GM12878 (cell line): ENCODE data around the gene NCBP2. TPM values are rescaled to one million over a fixed set of nuclear protein-coding genes. Genes with fewer than 3 reads are reported as not detected.

ENCODE experiments used
- ATAC-seq: fragments of 200-7000 bp; cut with Tn5 transposase; 3 replicates; pipeline ENCODE4 v1.9.1; 2020; ENCODE audit warnings: mild to moderate bottlenecking, moderate library complexity
- BruUV-seq: library from RNA; stranded (reverse); fragments of 400-500 nt; replicated peaks from 2 replicates; lab custom pipeline; 2021; lab: Mats Ljungman, UMichigan
- CTCF ChIA-PET: fragments of 300-600 bp; sonication (Branson Sonifier 250); formaldehyde crosslinking; extraction: SDS; loops from one replicate; lab custom pipeline; 2021; ENCODE audit warnings: inconsistent platforms; lab: Yijun Ruan, JAX
- POLR2A ChIA-PET: fragments of 350-600 bp; formaldehyde crosslinking; extraction: SDS; loops from one replicate; lab custom pipeline; 2021; ENCODE audit warnings: inconsistent platforms; lab: Charles Lee
- RAD21 ChIA-PET: fragments of 300-600 bp; sonication (Branson Sonifier 250); formaldehyde crosslinking; loops from one replicate; lab custom pipeline; 2023; ENCODE audit warnings: antibody characterized with exemption; ENCODE audit not compliant: unreplicated experiment; lab: Charles Lee
- SMC1A ChIA-PET: fragments of 300-600 bp; sonication (Branson Sonifier 250); formaldehyde crosslinking; loops from one replicate; lab custom pipeline; 2023; ENCODE audit not compliant: unreplicated experiment, uncharacterized antibody; lab: Charles Lee
- DNase-seq: peaks from one replicate; pipeline ENCODE4 v3.0.0-alpha.2; 2011; ENCODE audit warnings: low read depth, low spot score
- FAIRE-seq: peaks from 3 replicates; lab custom pipeline; 2011; peaks lifted over from hg19 to GRCh38; lab: Jason Lieb, UNC
- H2AFZ ChIP-seq: 2 replicates; pipeline ENCODE4 v1.6.0; 2011; ENCODE audit warnings: low read depth, low read length, control low read depth; ENCODE audit not compliant: control insufficient read depth
- H3K27ac ChIP-seq: 2 replicates; pipeline ENCODE4 v1.5.1; 2011; ENCODE audit warnings: control low read depth; ENCODE audit not compliant: control insufficient read depth, insufficient read depth
- H3K27me3 ChIP-seq, 2 experiments: replicated peaks in 1 of 2; 2 replicates each; pipeline versions ENCODE4 v1.6.0 to v1.6.1; 2011; ENCODE audit warnings: low read length in 1 of 2; ENCODE audit not compliant: control insufficient read depth in 2 of 2, insufficient read depth in 2 of 2
- H3K36me3 ChIP-seq, 2 experiments: 2 replicates each; pipeline ENCODE4 v1.5.1; 2011; ENCODE audit warnings: low read length in 1 of 2; ENCODE audit not compliant: control insufficient read depth in 2 of 2, insufficient read depth in 2 of 2
- H3K4me1 ChIP-seq: 2 replicates; pipeline ENCODE4 v1.6.1; 2011; ENCODE audit warnings: mild to moderate bottlenecking, low read length, moderate library complexity, mixed read lengths; ENCODE audit not compliant: control insufficient read depth, insufficient read depth
- H3K4me2 ChIP-seq: 2 replicates; pipeline ENCODE4 v1.6.0; 2011; ENCODE audit warnings: control low read depth; ENCODE audit not compliant: control insufficient read depth, insufficient read depth
- H3K4me3 ChIP-seq: fragments of 200-600 bp; sonication (generic); 2 replicates; pipeline ENCODE4 v1.5.1; 2016
- H3K79me2 ChIP-seq: 2 replicates; pipeline ENCODE4 v1.6.0; 2011; ENCODE audit warnings: low read length; ENCODE audit not compliant: control insufficient read depth, insufficient read depth
- H3K9ac ChIP-seq: 2 replicates; pipeline ENCODE4 v1.8.0; 2011; ENCODE audit warnings: low read length, control low read depth, mixed read lengths; ENCODE audit not compliant: control insufficient read depth, insufficient read depth
- H3K9me3 ChIP-seq: replicated peaks from 3 replicates; pipeline ENCODE4 v1.5.1; 2011; ENCODE audit warnings: mild to moderate bottlenecking, low read length; ENCODE audit not compliant: control insufficient read depth, insufficient read depth
- H4K20me1 ChIP-seq: 2 replicates; pipeline ENCODE4 v1.6.0; 2011; ENCODE audit not compliant: control insufficient read depth, insufficient read depth
- BHLHE40 ChIP-seq, 2 experiments: fragments of 450-650 bp in 1 of 2; IDR thresholded peaks; 2 replicates each; pipeline ENCODE4 v1.6.1; 2011 to 2017; ENCODE audit warnings: low read depth in 2 of 2, borderline replicate concordance in 1 of 2, improper control_type of control experiment in 1 of 2, low read length in 1 of 2, mild to moderate bottlenecking in 1 of 2
- EP300 ChIP-seq, 2 experiments: fragments of 150-350 bp in 1 of 2; IDR thresholded peaks; 2 replicates each; pipeline ENCODE4 v1.6.1; 2011 to 2012; ENCODE audit warnings: low read depth in 2 of 2, low read length in 2 of 2, borderline replicate concordance in 1 of 2, improper control_type of control experiment in 1 of 2, inconsistent platforms in 1 of 2; ENCODE audit not compliant: control insufficient read depth in 1 of 2
- FOS ChIP-seq: IDR thresholded peaks from 3 replicates; pipeline ENCODE4 v1.6.1; 2011; ENCODE audit warnings: borderline replicate concordance; ENCODE audit not compliant: insufficient read length; ENCODE audit errors: extremely low read depth
- HDGF ChIP-seq: fragments of 450-650 bp; IDR thresholded peaks from 2 replicates; pipeline ENCODE4 v1.6.1; 2016; ENCODE audit warnings: antibody characterized with exemption
- MEF2B ChIP-seq: fragments of 450-650 bp; IDR thresholded peaks from 2 replicates; pipeline ENCODE4 v1.6.1; 2018; ENCODE audit warnings: mild to moderate bottlenecking, moderate library complexity; ENCODE audit not compliant: partially characterized antibody, poor library complexity, severe bottlenecking
- MTA3 ChIP-seq: IDR thresholded peaks from 2 replicates; pipeline ENCODE4 v1.6.1; 2012; ENCODE audit warnings: low read length, inconsistent platforms, borderline replicate concordance
- TCF12 ChIP-seq: IDR thresholded peaks from 2 replicates; pipeline ENCODE4 v1.6.1; 2011; ENCODE audit warnings: low read depth, mild to moderate bottlenecking, low read length
- WGBS: methylation state at CpG from one replicate; pipeline ENCODE4 v1.1.6; 2016; ENCODE audit warnings: low lambda C conversion rate; ENCODE audit not compliant: insufficient replicate concordance, insufficient coverage; ENCODE audit errors: missing lambda C conversion rate; 5-methylcytosine and 5-hydroxymethylcytosine counted together
- in situ Hi-C: fragments of 300-500 bp; cut with MboI; formaldehyde crosslinking; loops from 9 replicates; pipeline ENCODE4 v1.14.3; 2018; ENCODE audit warnings: mixed read lengths
- intact Hi-C: fragments of 100-400 bp; cut with micrococcal nuclease; formaldehyde crosslinking; loops from one replicate; pipeline ENCODE4 v1.14.2; 2022; ENCODE audit not compliant: unreplicated experiment
- polyA plus RNA-seq, 11 experiments: library from polyadenylated mRNA; depleted of rRNA in 4 of 11; unstranded in 6 of 11; stranded (reverse) in 5 of 11; fragments of >200 nt; fragmentation: Nextera tagmentation in 4 of 11; fragmentation: Illumina TruSeq in 1 of 11; extraction: Ambion mirVana in 4 of 11; extraction: Trizol in 1 of 11; gene quantifications; 1 replicate in 1 of 11; 2 replicates in 10 of 11; pipeline versions ENCODE4 v1.2.1 to v1.2.3, GENCODE V29; 2011 to 2016; ENCODE audit warnings: inconsistent platforms in 2 of 11, missing spikeins in 2 of 11, low read depth in 1 of 11
- total RNA-seq, 4 experiments: library from RNA; depleted of rRNA in 3 of 4; stranded (reverse); fragments of >200 nt in 3 of 4; fragmentation: Illumina TruSeq in 1 of 4; extraction: Trizol in 1 of 4; gene quantifications; 2 replicates each; pipeline versions ENCODE4 v1.2.1 to v1.2.3, GENCODE V29; 2013 to 2021
- TF ChIP-seq, protein P1 (sequence below): IDR thresholded peaks from 2 replicates; pipeline ENCODE4 v1.6.1; 2011; ENCODE audit warnings: borderline replicate concordance, low read depth, mild to moderate bottlenecking, moderate library complexity, mixed read lengths, low read length; ENCODE audit not compliant: insufficient read depth; ENCODE audit errors: extremely low read length
- TF ChIP-seq, protein P2 (sequence below): fragments of 450-650 bp; IDR thresholded peaks from 2 replicates; pipeline ENCODE4 v1.6.1; 2016; ENCODE audit warnings: mild to moderate bottlenecking
- TF ChIP-seq, protein P3 (sequence below): fragments of 450-650 bp; IDR thresholded peaks from 2 replicates; pipeline ENCODE4 v1.6.1; 2017; ENCODE audit warnings: mild to moderate bottlenecking, moderate library complexity

The NCBP2 gene
- total and polyA plus RNA-seq, 10 of the 15 experiments (the other 5 are each of a cell fraction or from before 2014, with no cell fraction given): 59.6 to 136 (median 96.4) TPM

DNA sequence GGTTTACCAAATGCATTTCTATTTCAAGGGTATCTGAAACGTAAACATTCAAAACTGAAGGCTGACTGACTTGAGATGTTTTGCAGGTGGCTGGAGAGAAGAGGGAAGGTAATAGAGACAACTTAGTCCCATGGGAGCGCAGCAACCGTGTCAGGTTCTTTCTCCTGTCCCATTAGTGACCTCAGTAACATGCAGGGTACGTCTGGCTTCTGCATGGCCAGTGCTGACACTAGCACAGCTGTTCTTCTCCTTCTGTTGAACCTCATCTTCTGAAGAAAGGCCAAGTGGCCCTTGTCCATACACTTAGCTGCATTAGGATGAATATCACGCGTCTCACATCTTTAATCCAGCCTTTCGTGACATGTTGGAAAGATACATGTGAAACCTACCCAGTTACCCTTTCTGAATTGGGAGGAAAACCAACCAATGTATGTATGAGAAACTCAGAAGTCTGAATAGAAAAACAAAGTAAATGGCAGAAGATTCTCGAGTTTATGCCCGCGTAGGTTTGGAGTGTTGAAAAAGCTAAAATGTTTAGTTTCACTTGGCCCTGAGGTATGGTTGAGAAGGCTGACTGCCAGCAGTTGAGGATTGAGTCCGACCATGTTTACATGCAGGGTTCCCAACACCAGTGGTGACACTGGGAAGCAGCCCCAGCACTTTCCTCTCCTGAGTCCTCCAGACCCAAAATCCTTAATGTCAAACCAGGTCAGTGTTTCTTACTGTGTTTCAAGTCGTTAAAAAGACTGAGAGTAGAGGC is 10.3 kb downstream of the NCBP2 start:
- Histone ChIP-seq H3K9me3 (no peaks in the 10 kb centered on the region), H4K20me1 (no peaks in the 10 kb centered on the region), H3K9ac (no peak overlapping the region), H3K27me3 (no peaks in the 10 kb centered on the region), H3K4me1 (peaks cover 17% of the 10 kb centered on the region; the same call in 1 of the 2 replicates), H3K79me2 (no peaks in the 10 kb centered on the region), H3K4me2 (peak overlapping the region; percentile 50), H3K27ac (peak overlapping the region; percentile 65), H2AFZ (0 out of 2 replicates have a peak overlapping the region, but pooled peaks have one; percentile 0), H3K36me3 (peaks cover 14 to 19% of the 10 kb centered on the region in 2 experiments), H3K4me3 (no peak overlapping the region)
- ChIA-PET CTCF (interaction anchor here (0.7 to 5.2 kb wide), 2 partner anchors 10 to 96 kb away, joined by 3 to 24 read pairs; partner anchors contain the start of gene NCBP2), RAD21 (interaction anchor here (2.2 kb wide), 1 partner anchor 10 kb away, joined by 11 read pairs; the partner anchor contains the start of gene NCBP2), SMC1A (interaction anchor here (1.1 to 4.9 kb wide), 6 partner anchors 8 to 255 kb away, joined by 3 to 38 read pairs (median 4); partner anchors contain the start of gene NCBP2), POLR2A (interaction anchor here (0.6 to 3.5 kb wide), 3 partner anchors 9 to 420 kb away, joined by 3 to 34 read pairs (median 11); partner anchors contain the start of genes NCBP2 and SENP5)
- BruUV-seq: no TSS peak
- WGBS: 16% methylated on average over 12 of the region's 12 CpGs
- no peak for DNase-seq
- peak; percentile 80 for ATAC-seq
- in situ Hi-C loops: no loop called here
- intact Hi-C loops: no loop called here
- FAIRE-seq: peak; percentile 49
- TF ChIP-seq BHLHE40 (IDR thresholded peaks at IDR 0.05; ENCODE audit: borderline replicate concordance in 1 of 2, low read depth in 2 of 2, low read length in 1 of 2): peak; percentile 15 to 33; a peak in 1 of 4 replicates
- TF ChIP-seq, protein P1, sequence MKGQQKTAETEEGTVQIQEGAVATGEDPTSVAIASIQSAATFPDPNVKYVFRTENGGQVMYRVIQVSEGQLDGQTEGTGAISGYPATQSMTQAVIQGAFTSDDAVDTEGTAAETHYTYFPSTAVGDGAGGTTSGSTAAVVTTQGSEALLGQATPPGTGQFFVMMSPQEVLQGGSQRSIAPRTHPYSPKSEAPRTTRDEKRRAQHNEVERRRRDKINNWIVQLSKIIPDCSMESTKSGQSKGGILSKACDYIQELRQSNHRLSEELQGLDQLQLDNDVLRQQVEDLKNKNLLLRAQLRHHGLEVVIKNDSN: no peak
- TF ChIP-seq HDGF: no peak
- no peak for TF ChIP-seq FOS
- TF ChIP-seq MTA3: no peak
- TF ChIP-seq TCF12: peak; percentile 22; the same call in 1 of the 2 replicates
- TF ChIP-seq MEF2B: peak; percentile 83
- TF ChIP-seq, protein P2, sequence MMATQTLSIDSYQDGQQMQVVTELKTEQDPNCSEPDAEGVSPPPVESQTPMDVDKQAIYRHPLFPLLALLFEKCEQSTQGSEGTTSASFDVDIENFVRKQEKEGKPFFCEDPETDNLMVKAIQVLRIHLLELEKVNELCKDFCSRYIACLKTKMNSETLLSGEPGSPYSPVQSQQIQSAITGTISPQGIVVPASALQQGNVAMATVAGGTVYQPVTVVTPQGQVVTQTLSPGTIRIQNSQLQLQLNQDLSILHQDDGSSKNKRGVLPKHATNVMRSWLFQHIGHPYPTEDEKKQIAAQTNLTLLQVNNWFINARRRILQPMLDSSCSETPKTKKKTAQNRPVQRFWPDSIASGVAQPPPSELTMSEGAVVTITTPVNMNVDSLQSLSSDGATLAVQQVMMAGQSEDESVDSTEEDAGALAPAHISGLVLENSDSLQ: 0 out of 2 replicates have a peak, but pooled peaks have one; percentile 15
- TF ChIP-seq EP300 (IDR thresholded peaks at IDR 0.05; ENCODE audit: borderline replicate concordance in 1 of 2, control insufficient read depth in 1 of 2, low read depth in 2 of 2, low read length in 2 of 2): peak in 1 of 2 experiments; percentile 44; a peak in 1 of 4 replicates
- TF ChIP-seq, protein P3, sequence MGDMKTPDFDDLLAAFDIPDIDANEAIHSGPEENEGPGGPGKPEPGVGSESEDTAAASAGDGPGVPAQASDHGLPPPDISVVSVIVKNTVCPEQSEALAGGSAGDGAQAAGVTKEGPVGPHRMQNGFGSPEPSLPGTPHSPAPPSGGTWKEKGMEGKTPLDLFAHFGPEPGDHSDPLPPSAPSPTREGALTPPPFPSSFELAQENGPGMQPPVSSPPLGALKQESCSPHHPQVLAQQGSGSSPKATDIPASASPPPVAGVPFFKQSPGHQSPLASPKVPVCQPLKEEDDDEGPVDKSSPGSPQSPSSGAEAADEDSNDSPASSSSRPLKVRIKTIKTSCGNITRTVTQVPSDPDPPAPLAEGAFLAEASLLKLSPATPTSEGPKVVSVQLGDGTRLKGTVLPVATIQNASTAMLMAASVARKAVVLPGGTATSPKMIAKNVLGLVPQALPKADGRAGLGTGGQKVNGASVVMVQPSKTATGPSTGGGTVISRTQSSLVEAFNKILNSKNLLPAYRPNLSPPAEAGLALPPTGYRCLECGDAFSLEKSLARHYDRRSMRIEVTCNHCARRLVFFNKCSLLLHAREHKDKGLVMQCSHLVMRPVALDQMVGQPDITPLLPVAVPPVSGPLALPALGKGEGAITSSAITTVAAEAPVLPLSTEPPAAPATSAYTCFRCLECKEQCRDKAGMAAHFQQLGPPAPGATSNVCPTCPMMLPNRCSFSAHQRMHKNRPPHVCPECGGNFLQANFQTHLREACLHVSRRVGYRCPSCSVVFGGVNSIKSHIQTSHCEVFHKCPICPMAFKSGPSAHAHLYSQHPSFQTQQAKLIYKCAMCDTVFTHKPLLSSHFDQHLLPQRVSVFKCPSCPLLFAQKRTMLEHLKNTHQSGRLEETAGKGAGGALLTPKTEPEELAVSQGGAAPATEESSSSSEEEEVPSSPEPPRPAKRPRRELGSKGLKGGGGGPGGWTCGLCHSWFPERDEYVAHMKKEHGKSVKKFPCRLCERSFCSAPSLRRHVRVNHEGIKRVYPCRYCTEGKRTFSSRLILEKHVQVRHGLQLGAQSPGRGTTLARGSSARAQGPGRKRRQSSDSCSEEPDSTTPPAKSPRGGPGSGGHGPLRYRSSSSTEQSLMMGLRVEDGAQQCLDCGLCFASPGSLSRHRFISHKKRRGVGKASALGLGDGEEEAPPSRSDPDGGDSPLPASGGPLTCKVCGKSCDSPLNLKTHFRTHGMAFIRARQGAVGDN: peak; percentile 56
